HG02885 (cell line): Measurements from ENCODE around the gene S100A7A.
"Not testable (repeated sequence)": the region's sequence is repeated elsewhere in the genome, so short reads cannot be mapped to it uniquely, and the experiment has no call there.

Source experiments
- ATAC-seq: cut with Tn5 transposase; IDR thresholded peaks from one replicate; pipeline ENCODE4 v1.9.1; 2021; ENCODE audit warnings: mild to moderate bottlenecking; ENCODE audit not compliant: unreplicated experiment, poor library complexity

Gene S100A7A

DNA sequence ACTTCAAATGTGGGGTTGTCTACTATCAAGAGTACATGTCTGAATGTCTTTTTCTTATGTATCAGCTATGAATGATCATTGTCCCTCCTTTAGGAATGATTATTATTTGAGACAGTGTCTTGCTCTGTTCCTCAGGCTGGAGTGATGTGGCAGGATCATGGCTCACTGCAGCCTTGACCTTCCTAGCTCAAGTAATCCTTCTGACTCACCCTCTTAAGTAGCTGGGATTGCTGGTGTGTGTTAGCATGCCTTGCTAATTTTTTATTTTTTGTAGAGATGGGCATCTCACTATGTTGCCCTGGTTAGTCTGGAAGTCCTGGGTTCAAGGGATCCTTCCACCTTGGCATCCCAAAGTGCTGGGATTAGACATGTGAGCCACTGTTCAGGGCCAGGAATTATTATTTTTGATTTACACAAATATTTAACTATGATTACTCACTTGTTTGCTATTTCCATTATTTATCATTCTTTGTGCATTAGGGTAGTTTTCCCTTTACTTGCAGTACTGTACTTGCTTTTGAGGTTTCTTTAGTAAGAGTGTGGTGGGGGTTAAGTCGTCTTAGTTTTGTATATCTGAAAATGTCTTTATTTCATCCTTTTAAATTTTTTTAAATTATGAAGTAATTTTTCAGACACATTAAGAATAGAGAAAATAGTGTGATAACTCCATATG, 31.3 kb downstream of the S100A7A start:
- ATAC-seq: no peak

DNA sequence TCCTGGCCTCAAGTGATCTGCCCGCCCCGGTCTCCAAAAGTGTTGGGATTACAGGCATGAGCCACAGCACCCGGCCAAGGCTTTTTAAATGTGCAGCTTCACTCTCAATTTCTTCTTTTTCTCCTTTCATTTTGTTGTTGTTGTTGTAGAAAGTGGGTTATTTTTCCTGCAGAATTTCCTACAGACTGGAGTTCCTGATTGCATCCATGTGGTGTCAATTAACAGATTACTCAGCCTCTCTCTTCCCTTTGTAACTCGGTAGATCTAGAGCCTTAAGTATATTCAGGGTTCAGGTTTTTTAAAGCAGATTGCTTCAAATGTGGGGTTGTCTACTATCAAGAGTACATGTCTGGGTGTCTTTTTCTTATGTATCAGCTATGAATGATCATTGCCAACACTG, 32.5 kb downstream of the S100A7A start:
- not testable (repeated sequence) for ATAC-seq

DNA sequence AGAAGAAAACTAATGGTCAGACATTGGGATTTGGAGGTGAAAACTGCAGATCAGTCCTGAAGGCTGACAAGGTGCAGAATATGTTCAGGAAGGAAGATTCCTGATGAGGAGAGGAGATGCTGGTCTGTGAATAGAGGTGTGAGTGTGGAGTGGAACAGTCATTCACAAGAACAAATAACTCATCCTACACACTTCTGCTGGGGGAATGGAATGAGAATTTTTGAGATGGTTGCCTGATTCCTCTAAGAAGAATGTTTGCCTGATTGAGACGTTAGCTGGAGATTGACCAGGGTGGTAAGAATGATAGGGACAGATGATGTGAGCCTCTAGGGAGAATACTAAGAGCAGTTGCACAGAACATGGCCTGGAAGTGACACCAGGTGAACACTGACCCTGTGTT, 40.1 kb downstream of the S100A7A start:
- no peak for ATAC-seq

DNA sequence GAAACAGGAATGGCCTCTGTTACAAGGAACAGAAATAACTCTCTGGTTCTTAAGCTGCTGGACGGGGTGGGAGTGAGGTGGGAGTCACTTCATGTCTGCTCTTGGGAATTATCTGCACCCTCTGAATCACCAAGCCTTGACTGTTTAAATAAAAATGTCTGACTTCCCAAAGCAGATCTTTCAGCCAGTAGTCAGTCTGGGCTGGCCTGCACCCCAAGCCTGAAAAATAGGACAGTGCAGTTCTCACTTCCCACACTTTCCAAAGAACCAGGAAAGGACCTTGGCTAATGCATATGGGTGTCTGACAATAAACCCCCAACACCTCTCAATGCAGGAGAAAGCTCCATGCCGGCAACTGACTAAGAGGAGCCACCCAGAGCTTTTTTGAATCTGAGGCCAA, 43.3 kb downstream of the S100A7A start:
- ATAC-seq: no peak

GRCh38 chr1:153460551-153460950, 44.2 kb downstream of the S100A7A start, which contains the start of gene S100A7:
Gene S100A7 (minus strand): TSS chr1:153460651. CDS start chr1:153459013, 1,638 bp downstream.
- ATAC-seq: no peak

GRCh38 chr1:153462741-153463140, 46.4 kb downstream of the S100A7A start:
- not testable (repeated sequence) for ATAC-seq

DNA sequence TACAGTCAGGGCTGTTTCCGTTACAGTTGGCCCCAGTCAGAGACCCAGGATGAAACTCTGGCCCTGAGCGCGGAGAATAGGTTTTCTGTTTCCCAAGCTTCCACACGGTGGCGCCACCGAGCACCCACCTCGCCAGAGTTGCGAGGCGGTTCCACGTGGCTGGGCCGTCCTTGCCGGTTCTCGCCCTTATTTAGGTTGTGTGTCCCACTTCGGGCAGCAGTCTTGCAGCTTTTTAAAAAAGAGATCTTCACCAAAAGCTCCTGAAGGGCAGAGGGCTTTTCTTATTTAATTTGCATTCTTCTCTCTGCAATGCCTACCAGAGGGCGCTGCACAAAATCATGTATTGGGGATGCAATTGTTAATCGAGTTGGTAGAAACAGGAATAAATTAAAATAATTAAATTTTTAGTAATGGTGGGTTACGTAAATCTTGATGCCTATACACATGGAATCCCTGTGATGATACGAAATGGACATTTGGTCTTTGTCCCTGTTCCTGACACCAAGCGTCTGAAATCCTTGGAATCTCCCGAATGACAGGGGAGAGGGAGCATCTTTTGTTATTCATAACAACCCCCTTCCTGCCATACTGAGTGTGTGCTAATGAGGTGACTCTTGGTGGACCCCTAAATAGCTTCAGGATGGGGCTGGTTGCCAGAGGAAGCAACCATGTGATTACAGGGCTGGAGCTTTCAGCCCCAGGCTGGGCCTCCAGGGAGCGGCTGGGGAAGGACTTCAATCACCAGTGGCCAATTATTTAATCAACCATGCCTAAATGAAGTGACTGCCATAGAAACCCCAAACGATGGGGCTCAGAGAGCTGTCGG, 49.7 kb downstream of the S100A7A start:
- ATAC-seq: no peak

DNA sequence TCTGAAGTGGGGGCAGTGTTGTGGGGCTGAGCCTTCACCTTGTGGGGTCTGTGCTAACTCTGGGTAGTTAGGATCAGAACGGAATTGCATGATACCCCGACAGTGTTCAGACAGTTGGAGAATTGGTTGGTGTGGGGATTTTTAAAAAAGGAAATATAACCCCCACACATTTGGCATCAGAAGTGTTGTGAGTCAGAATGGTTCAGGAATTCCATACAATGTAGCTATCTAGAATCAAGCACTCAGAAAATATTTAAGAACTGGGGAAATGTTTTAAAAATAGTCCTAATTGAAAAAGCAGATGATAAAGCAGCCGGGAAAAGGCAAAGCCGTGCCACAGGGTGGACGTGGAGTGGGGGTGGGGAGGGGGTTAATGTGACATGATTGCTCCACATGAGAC, 50.6 kb downstream of the S100A7A start:
- ATAC-seq: no peak

DNA sequence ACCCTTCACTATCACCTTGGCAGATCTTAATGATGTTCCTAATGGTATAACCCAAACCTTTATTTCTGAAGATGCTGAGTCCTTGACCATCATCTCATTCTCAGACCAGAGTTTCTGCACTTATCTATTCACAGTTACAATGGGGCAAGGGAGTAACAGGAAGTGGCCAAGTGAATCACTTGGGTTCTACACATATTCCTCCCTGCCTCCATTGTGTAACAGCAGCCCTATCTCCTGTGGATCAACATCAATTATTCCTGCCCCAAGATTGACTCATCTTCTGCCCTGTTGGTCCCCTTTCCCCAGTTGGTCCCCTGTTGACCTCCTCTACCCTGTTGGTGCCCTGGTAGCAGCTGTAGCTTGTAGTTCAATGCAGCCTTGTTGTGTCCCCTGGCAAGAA, 54.4 kb downstream of the S100A7A start:
- ATAC-seq: no peak
